Activated gamma-delta T cell (primary cell): ENCODE measurements around the gene CWC15.
"Not testable (repeated sequence)": the region's sequence is repeated elsewhere in the genome, so short reads cannot be mapped to it uniquely, and the experiment has no call there.

Experiments used
- DNase-seq: peaks from one replicate; lab custom pipeline; 2025; lab: John Stamatoyannopoulos, UW

Gene CWC15

DNA sequence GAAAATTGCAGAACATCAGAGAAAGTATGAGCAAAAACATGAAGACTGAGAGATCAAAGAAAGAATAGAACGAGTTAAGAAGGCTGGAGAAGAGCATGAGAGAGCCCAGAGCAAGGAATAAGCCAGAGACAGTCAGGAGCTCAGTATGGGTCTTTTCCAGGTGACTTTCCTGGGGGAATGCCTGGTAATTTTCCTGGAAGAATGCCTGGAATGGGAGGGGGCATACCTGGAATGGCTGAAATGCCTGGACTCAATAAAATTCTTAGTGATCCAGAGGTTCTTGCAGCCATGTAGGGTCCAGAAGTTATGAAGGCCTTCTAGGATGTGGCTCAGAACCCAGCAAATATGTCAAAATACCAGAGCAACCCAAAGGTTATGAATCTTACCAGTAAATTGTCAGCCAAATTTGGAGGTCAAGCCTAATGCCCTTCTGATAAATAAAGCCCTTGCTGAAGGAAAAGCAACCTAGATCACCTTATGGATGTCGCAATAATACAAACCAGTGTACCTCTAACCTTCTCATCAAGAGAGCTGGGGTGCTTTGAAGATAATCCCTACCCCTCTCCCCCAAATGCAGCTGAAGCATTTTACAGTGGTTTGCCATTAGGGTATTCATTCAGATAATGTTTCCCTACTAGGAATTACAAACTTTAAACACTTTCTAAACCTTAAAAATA is 59.5 kb downstream of the CWC15 start:
- DNase-seq, result not testable (repeated sequence)

DNA sequence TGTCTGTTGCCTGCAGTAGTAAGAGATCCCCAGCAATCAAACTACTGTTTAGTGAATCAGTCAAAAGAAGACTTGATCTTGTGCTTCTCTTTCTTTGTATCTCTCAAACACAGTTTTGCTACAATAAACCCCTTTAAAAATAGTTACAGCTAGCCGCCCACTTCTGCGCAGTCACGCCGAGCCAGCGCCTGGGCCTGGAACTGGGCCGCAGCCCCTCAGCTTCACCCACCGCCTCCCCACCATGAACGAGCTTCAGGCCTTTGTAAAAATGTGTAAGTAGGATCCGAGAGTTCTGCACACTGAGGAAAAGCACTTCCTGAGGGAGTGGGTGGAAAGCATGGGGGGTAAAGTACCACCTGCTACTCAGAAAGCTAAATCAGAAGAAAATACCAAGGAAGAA is 60.5 kb downstream of the CWC15 start:
- DNase-seq, result no peak
